Osteocyte (in vitro differentiated cells): ENCODE data around the gene DLGAP4. TPM values are rescaled to one million over a fixed set of nuclear protein-coding genes. Genes with fewer than 3 reads are reported as not detected.
A peak's percentile ranks its signal among the peaks of the same experiment; 100 is the strongest.

ENCODE experiments used
- DNase-seq: peaks from one replicate; pipeline ENCODE4 v3.0.0; 2021; ENCODE audit warnings: mixed read lengths; ENCODE audit not compliant: unreplicated experiment; ENCODE audit errors: extremely low spot score
- H3K27ac Mint-ChIP-seq: one replicate; pipeline ENCODE4 v1.8.0; 2021; ENCODE audit warnings: mild to moderate bottlenecking, mixed read lengths; ENCODE audit not compliant: unreplicated experiment
- H3K27me3 Mint-ChIP-seq: one replicate; pipeline ENCODE4 v1.8.0; 2021; ENCODE audit warnings: mixed read lengths; ENCODE audit not compliant: unreplicated experiment
- H3K36me3 Mint-ChIP-seq: one replicate; pipeline ENCODE4 v1.8.0; 2021; ENCODE audit warnings: mixed read lengths; ENCODE audit not compliant: unreplicated experiment
- H3K4me1 Mint-ChIP-seq: one replicate; pipeline ENCODE4 v1.8.0; 2021; ENCODE audit warnings: mixed read lengths; ENCODE audit not compliant: unreplicated experiment
- H3K4me3 Mint-ChIP-seq: one replicate; pipeline ENCODE4 v1.8.0; 2021; ENCODE audit warnings: mild to moderate bottlenecking, moderate library complexity, mixed read lengths; ENCODE audit not compliant: unreplicated experiment
- H3K9me3 Mint-ChIP-seq: one replicate; pipeline ENCODE4 v1.8.0; 2021; ENCODE audit warnings: mixed read lengths; ENCODE audit not compliant: unreplicated experiment
- total RNA-seq: library from RNA; stranded (reverse); gene quantifications from 2 replicates; pipeline ENCODE4 v1.2.1, GENCODE V29; 2021
- TF ChIP-seq, protein P1 (sequence below): fragments of 200-600 bp; sonication (generic); IDR thresholded peaks from 2 replicates; pipeline ENCODE4 v1.5.0; 2021; ENCODE audit warnings: antibody characterized with exemption, mild to moderate bottlenecking, moderate library complexity

DLGAP4 gene
- total RNA-seq, 1 donor from 2014 or later: 134 TPM

DNA sequence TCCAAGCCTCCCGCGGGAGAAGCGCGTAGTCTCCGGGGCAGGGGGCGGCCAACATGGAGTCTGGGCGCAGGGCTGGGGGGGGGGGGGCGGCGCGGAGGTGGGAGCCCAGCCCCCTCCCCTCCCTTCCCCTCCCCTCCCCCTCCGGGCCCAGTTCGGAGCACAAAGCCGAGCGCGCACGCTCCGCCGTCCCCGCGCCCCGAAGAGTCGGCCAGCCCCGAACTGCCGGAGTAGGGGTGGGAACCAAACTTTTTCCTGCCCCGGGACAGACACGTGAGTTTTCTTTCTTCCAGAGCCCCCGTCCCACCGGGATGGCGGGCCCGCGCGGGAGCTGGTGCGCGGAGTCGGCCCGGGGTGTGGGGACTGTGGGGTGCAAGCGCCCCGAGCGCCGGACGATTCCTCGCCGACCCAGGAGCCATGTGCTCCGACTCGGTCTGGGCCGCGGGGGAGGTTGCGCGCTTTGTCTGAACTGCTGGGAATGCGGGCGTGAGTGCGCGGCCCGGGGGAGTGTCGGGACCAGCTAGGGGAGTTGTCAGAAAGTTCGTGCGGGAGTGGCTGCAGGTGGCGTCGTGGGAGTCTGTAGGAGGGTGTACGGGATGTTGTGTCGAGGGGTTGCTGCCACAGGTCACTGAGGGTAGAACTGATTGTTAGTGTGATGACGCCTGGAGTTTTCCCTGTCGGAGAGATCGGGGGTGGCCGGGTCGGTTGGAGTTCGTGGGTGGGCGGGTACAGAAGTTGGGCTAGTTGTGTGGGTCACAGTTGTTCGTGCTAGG lies 268.4 kb downstream of the DLGAP4 start:
- peak overlapping the region; percentile 89 for H3K4me3 Mint-ChIP-seq
- DNase-seq: no peak
- TF ChIP-seq, protein P1, sequence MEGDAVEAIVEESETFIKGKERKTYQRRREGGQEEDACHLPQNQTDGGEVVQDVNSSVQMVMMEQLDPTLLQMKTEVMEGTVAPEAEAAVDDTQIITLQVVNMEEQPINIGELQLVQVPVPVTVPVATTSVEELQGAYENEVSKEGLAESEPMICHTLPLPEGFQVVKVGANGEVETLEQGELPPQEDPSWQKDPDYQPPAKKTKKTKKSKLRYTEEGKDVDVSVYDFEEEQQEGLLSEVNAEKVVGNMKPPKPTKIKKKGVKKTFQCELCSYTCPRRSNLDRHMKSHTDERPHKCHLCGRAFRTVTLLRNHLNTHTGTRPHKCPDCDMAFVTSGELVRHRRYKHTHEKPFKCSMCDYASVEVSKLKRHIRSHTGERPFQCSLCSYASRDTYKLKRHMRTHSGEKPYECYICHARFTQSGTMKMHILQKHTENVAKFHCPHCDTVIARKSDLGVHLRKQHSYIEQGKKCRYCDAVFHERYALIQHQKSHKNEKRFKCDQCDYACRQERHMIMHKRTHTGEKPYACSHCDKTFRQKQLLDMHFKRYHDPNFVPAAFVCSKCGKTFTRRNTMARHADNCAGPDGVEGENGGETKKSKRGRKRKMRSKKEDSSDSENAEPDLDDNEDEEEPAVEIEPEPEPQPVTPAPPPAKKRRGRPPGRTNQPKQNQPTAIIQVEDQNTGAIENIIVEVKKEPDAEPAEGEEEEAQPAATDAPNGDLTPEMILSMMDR: no peak
- no peaks in the 10 kb centered on the region for H3K9me3 Mint-ChIP-seq
- peaks cover 40% of the 10 kb centered on the region for H3K4me1 Mint-ChIP-seq
- peak overlapping the region; percentile 89 for H3K27ac Mint-ChIP-seq
- no peaks in the 10 kb centered on the region for H3K36me3 Mint-ChIP-seq
- no peaks in the 10 kb centered on the region for H3K27me3 Mint-ChIP-seq

- peak overlapping the region; percentile 89 for H3K4me3 Mint-ChIP-seq
- TF ChIP-seq, protein P1: no peak
- peak overlapping the region; percentile 89 for H3K27ac Mint-ChIP-seq
- H3K36me3 Mint-ChIP-seq: peaks cover 9% of the 10 kb centered on the region
- peaks cover 36% of the 10 kb centered on the region for H3K4me1 Mint-ChIP-seq
- DNase-seq: no peak
- H3K27me3 Mint-ChIP-seq: no peaks in the 10 kb centered on the region
- H3K9me3 Mint-ChIP-seq: no peaks in the 10 kb centered on the region
These were observed 269.9 kb downstream of the DLGAP4 start for GRCh38 chr20:36576081-36576445.

Other genes starting within 250 kb of the DLGAP4 start
- gene EPB41L1, start 151.6 kb upstream of the DLGAP4 start, total RNA-seq: 31.4 and 36.9 TPM in 2 replicates
- gene AAR2, start 69.9 kb upstream of the DLGAP4 start, total RNA-seq: 32.8 and 36.1 TPM in 2 replicates
- gene MYL9, start 235.2 kb downstream of the DLGAP4 start, total RNA-seq: 197 and 200 TPM in 2 replicates